SH-SY5Y (cell line): Measurements from ENCODE around the gene RASSF7.

Experiments
- GATA2 ChIP-seq: IDR thresholded peaks from 2 replicates; pipeline ENCODE4 v1.6.1; 2011; ENCODE audit warnings: mild to moderate bottlenecking, low read depth, low read length
- GATA3 ChIP-seq: IDR thresholded peaks from 2 replicates; pipeline ENCODE4 v1.6.1; 2011; ENCODE audit warnings: low read depth, mild to moderate bottlenecking, low read length, moderate library complexity

GRCh38 chr11:553083-553987, 7.4 kb upstream of the RASSF7 start:
- TF ChIP-seq GATA2 (no peak), GATA3 (no peak)
